Stimulated activated naive CD8-positive, alpha-beta T cell treated with anti-CD3 and anti-CD28 coated beads, Interleukin-15, Interleukin-2, amounts not matched to agents 100 ng/mL and 50 ng/mL, for 24 hours (primary cell): ENCODE measurements around the gene ARL14EP.

ENCODE experiments used
- H3K27ac Mint-ChIP-seq: one replicate; pipeline ENCODE4 v1.8.0; 2021; ENCODE audit warnings: mild to moderate bottlenecking, mixed read lengths
- H3K27me3 Mint-ChIP-seq: one replicate; pipeline ENCODE4 v1.8.0; 2021; ENCODE audit warnings: mixed read lengths
- H3K36me3 Mint-ChIP-seq: one replicate; pipeline ENCODE4 v1.8.0; 2021; ENCODE audit warnings: low read depth, mixed read lengths
- H3K4me1 Mint-ChIP-seq: one replicate; pipeline ENCODE4 v1.8.0; 2021; ENCODE audit warnings: low read depth, mixed read lengths
- H3K4me3 Mint-ChIP-seq: one replicate; pipeline ENCODE4 v1.8.0; 2021; ENCODE audit warnings: mild to moderate bottlenecking, mixed read lengths
- H3K9me3 Mint-ChIP-seq: one replicate; pipeline ENCODE4 v1.8.0; 2021; ENCODE audit warnings: mixed read lengths

ARL14EP gene

GRCh38 chr11:30322826-30323710, at the start of gene ARL14EP:
ARL14EP (plus strand) TSS chr11:30323104; CDS start chr11:30330949, 7,845 bp downstream.
- Mint-ChIP-seq H3K27me3 (peaks cover 4% of the 10 kb centered on the region), H3K36me3 (peaks cover 14% of the 10 kb centered on the region), H3K9me3 (no peaks in the 10 kb centered on the region), H3K4me3 (peak within 1 kb of the TSS; percentile 99), H3K27ac (peak within 1 kb of the TSS; percentile 100), H3K4me1 (peaks cover 50% of the 10 kb centered on the region)

GRCh38 chr11:30277176-30277575, 45.7 kb upstream of the ARL14EP start:
- Mint-ChIP-seq H3K4me3 (no peak overlapping the region), H3K36me3 (no peaks in the 10 kb centered on the region), H3K4me1 (peaks cover 14% of the 10 kb centered on the region), H3K9me3 (no peaks in the 10 kb centered on the region), H3K27me3 (peaks cover 3% of the 10 kb centered on the region), H3K27ac (no peak overlapping the region)

- Mint-ChIP-seq H3K9me3 (no peaks in the 10 kb centered on the region), H3K4me1 (peaks cover 22% of the 10 kb centered on the region), H3K4me3 (no peak overlapping the region), H3K27ac (no peak overlapping the region), H3K36me3 (no peaks in the 10 kb centered on the region), H3K27me3 (peaks cover 3% of the 10 kb centered on the region)
Observed at GRCh38 chr11:30279796-30280195, 43.1 kb upstream of the ARL14EP start.

- Mint-ChIP-seq H3K9me3 (no peaks in the 10 kb centered on the region), H3K4me3 (peak overlapping the region; percentile 19), H3K4me1 (peaks cover 22% of the 10 kb centered on the region), H3K27ac (no peak overlapping the region), H3K36me3 (no peaks in the 10 kb centered on the region), H3K27me3 (no peaks in the 10 kb centered on the region)
Observed at GRCh38 chr11:30281476-30282288, 41.2 kb upstream of the ARL14EP start.

- Mint-ChIP-seq H3K27ac (no peak overlapping the region), H3K36me3 (no peaks in the 10 kb centered on the region), H3K4me1 (peaks cover 22% of the 10 kb centered on the region), H3K4me3 (peak overlapping the region; percentile 19), H3K27me3 (no peaks in the 10 kb centered on the region), H3K9me3 (no peaks in the 10 kb centered on the region)
Observed at GRCh38 chr11:30282289-30282631, 40.6 kb upstream of the ARL14EP start.

GRCh38 chr11:30284836-30285235, 38.1 kb upstream of the ARL14EP start:
- peaks cover 22% of the 10 kb centered on the region for H3K4me1 Mint-ChIP-seq
- H3K27me3 Mint-ChIP-seq, result no peaks in the 10 kb centered on the region
- H3K27ac Mint-ChIP-seq, result no peak overlapping the region

GRCh38 chr11:30285416-30286121, 37.3 kb upstream of the ARL14EP start:
- Mint-ChIP-seq H3K36me3 (no peaks in the 10 kb centered on the region), H3K27me3 (no peaks in the 10 kb centered on the region), H3K4me3 (no peak overlapping the region), H3K9me3 (no peaks in the 10 kb centered on the region), H3K4me1 (peaks cover 22% of the 10 kb centered on the region), H3K27ac (no peak overlapping the region)

More at GRCh38 chr11:30284836-30285235, 38.1 kb upstream of the ARL14EP start:
- Mint-ChIP-seq H3K9me3 (no peaks in the 10 kb centered on the region), H3K36me3 (no peaks in the 10 kb centered on the region), H3K4me3 (no peak overlapping the region)

- Mint-ChIP-seq H3K4me3 (no peak overlapping the region), H3K4me1 (no peaks in the 10 kb centered on the region), H3K27ac (no peak overlapping the region), H3K27me3 (no peaks in the 10 kb centered on the region), H3K36me3 (no peaks in the 10 kb centered on the region), H3K9me3 (no peaks in the 10 kb centered on the region)
Observed at GRCh38 chr11:30291331-30291730, 31.6 kb upstream of the ARL14EP start.

GRCh38 chr11:30292545-30292944, 30.4 kb upstream of the ARL14EP start:
- Mint-ChIP-seq H3K36me3 (no peaks in the 10 kb centered on the region), H3K4me1 (no peaks in the 10 kb centered on the region), H3K4me3 (no peak overlapping the region), H3K27me3 (no peaks in the 10 kb centered on the region), H3K9me3 (no peaks in the 10 kb centered on the region), H3K27ac (no peak overlapping the region)

- H3K4me3 Mint-ChIP-seq, result no peak overlapping the region
- H3K9me3 Mint-ChIP-seq, result no peaks in the 10 kb centered on the region
- H3K36me3 Mint-ChIP-seq, result no peaks in the 10 kb centered on the region
- no peaks in the 10 kb centered on the region for H3K27me3 Mint-ChIP-seq
- H3K4me1 Mint-ChIP-seq, result no peaks in the 10 kb centered on the region
- H3K27ac Mint-ChIP-seq, result no peak overlapping the region
Observed at GRCh38 chr11:30295178-30295885, 27.6 kb upstream of the ARL14EP start.

- Mint-ChIP-seq H3K36me3 (no peaks in the 10 kb centered on the region), H3K4me1 (no peaks in the 10 kb centered on the region), H3K27ac (no peak overlapping the region), H3K27me3 (peaks cover 7% of the 10 kb centered on the region), H3K9me3 (no peaks in the 10 kb centered on the region), H3K4me3 (no peak overlapping the region)
Observed at GRCh38 chr11:30304620-30305019, 18.3 kb upstream of the ARL14EP start.

GRCh38 chr11:30310623-30311022, 12.3 kb upstream of the ARL14EP start:
- Mint-ChIP-seq H3K27me3 (peaks cover 18% of the 10 kb centered on the region), H3K4me3 (no peak overlapping the region), H3K36me3 (no peaks in the 10 kb centered on the region), H3K9me3 (peaks cover 5% of the 10 kb centered on the region), H3K27ac (no peak overlapping the region), H3K4me1 (no peaks in the 10 kb centered on the region)

- H3K4me1 Mint-ChIP-seq, result no peaks in the 10 kb centered on the region
- peaks cover 5% of the 10 kb centered on the region for H3K9me3 Mint-ChIP-seq
- H3K36me3 Mint-ChIP-seq, result no peaks in the 10 kb centered on the region
- H3K27me3 Mint-ChIP-seq, result peaks cover 18% of the 10 kb centered on the region
- no peak overlapping the region for H3K27ac Mint-ChIP-seq
- H3K4me3 Mint-ChIP-seq, result no peak overlapping the region
Observed at GRCh38 chr11:30311189-30311588, 11.7 kb upstream of the ARL14EP start.

GRCh38 chr11:30312243-30312642, 10.7 kb upstream of the ARL14EP start:
- Mint-ChIP-seq H3K9me3 (peaks cover 5% of the 10 kb centered on the region), H3K4me1 (peaks cover 4% of the 10 kb centered on the region), H3K27me3 (peaks cover 18% of the 10 kb centered on the region), H3K36me3 (no peaks in the 10 kb centered on the region), H3K4me3 (no peak overlapping the region), H3K27ac (no peak overlapping the region)
